Activated CD4-positive, alpha-beta T cell treated with anti-CD3 and anti-CD28 coated beads, Interleukin-2, amount 10 ng/mL, durations not matched to agents 7 days and 5 days (primary cell): ENCODE results near the gene C2orf92. TPM values are rescaled to one million over a fixed set of nuclear protein-coding genes. Genes with fewer than 3 reads are reported as not detected.
A peak's percentile ranks its signal among the peaks of the same experiment; 100 is the strongest.
"Not testable (repeated sequence)": the region's sequence is repeated elsewhere in the genome, so short reads cannot be mapped to it uniquely, and the experiment has no call there.

Experiments
- CTCF ChIA-PET: fragments of 350-600 bp; sonication (Branson Sonifier 250); formaldehyde crosslinking; loops from one replicate; lab custom pipeline; 2021; ENCODE audit warnings: antibody characterized with exemption; lab: Charles Lee
- POLR2A ChIA-PET: fragments of 350-600 bp; sonication (Branson Sonifier 250); formaldehyde crosslinking; loops from one replicate; lab custom pipeline; 2021; ENCODE audit warnings: antibody characterized with exemption; lab: Charles Lee
- DNase-seq: peaks from one replicate; pipeline ENCODE4 v3.0.0-alpha.2; 2020
- H3K27ac Mint-ChIP-seq: one replicate; pipeline ENCODE4 v1.8.0; 2021; ENCODE audit warnings: mild to moderate bottlenecking, moderate library complexity, mixed read lengths
- H3K27me3 Mint-ChIP-seq: one replicate; pipeline ENCODE4 v1.8.0; 2021; ENCODE audit warnings: mixed read lengths
- H3K36me3 Mint-ChIP-seq: one replicate; pipeline ENCODE4 v1.8.0; 2021; ENCODE audit warnings: low read depth, mixed read lengths
- H3K4me1 Mint-ChIP-seq: one replicate; pipeline ENCODE4 v1.8.0; 2021; ENCODE audit warnings: mixed read lengths
- H3K4me3 Mint-ChIP-seq: one replicate; pipeline ENCODE4 v1.8.0; 2021; ENCODE audit warnings: mild to moderate bottlenecking, moderate library complexity, mixed read lengths
- H3K9me3 Mint-ChIP-seq: one replicate; pipeline ENCODE4 v1.8.0; 2021; ENCODE audit warnings: mixed read lengths
- total RNA-seq, 2 experiments: library from RNA; stranded (reverse); gene quantifications; one replicate each; pipeline ENCODE4 v1.2.3, GENCODE V29; 2021

Gene C2orf92
- total RNA-seq, 2 experiments from 2014 or later = 7.2 to 7.4 TPM

GRCh38 chr2:97662386-97662894, 7.1 kb upstream of the C2orf92 start:
- peak overlapping the region; percentile 95 for H3K4me3 Mint-ChIP-seq
- no peaks in the 10 kb centered on the region for H3K9me3 Mint-ChIP-seq
- CTCF ChIA-PET = interaction anchor here (0.6 to 7.6 kb wide), 11 partner anchors 8 to 719 kb away, joined by 3 to 75 read pairs (median 6); partner anchors contain the start of genes COX5B and ZAP70
- H3K27ac Mint-ChIP-seq = peak overlapping the region; percentile 96
- POLR2A ChIA-PET = interaction anchor here (0.6 to 2.2 kb wide), 5 partner anchors 14 to 1169 kb away, joined by 3 to 9 read pairs (median 5); partner anchors contain the start of gene COX5B
- H3K4me1 Mint-ChIP-seq = peaks cover 29% of the 10 kb centered on the region
- peaks cover 25% of the 10 kb centered on the region for H3K36me3 Mint-ChIP-seq
- H3K27me3 Mint-ChIP-seq = no peaks in the 10 kb centered on the region
- DNase-seq = no peak

GRCh38 chr2:97662895-97663625, 6.5 kb upstream of the C2orf92 start:
- POLR2A ChIA-PET = interaction anchor here (0.6 to 2.2 kb wide), 6 partner anchors 13 to 1170 kb away, joined by 3 to 9 read pairs (median 5); partner anchors contain the start of gene COX5B
- H3K27ac Mint-ChIP-seq = peak overlapping the region; percentile 96
- DNase-seq = peak; percentile 74
- H3K4me3 Mint-ChIP-seq = peak overlapping the region; percentile 95
- peaks cover 29% of the 10 kb centered on the region for H3K4me1 Mint-ChIP-seq
- no peaks in the 10 kb centered on the region for H3K27me3 Mint-ChIP-seq
- H3K36me3 Mint-ChIP-seq = peaks cover 20% of the 10 kb centered on the region
- no peaks in the 10 kb centered on the region for H3K9me3 Mint-ChIP-seq
- CTCF ChIA-PET = interaction anchor here (0.6 to 7.6 kb wide), 12 partner anchors 9 to 718 kb away, joined by 3 to 75 read pairs (median 6); partner anchors contain the start of genes COX5B and ZAP70

- H3K4me1 Mint-ChIP-seq = peaks cover 29% of the 10 kb centered on the region
- POLR2A ChIA-PET = interaction anchor here (1.3 to 2.2 kb wide), 4 partner anchors 13 to 73 kb away, joined by 4 to 9 read pairs (median 7); partner anchors contain the start of gene COX5B
- no peak for DNase-seq
- peak overlapping the region; percentile 95 for H3K4me3 Mint-ChIP-seq
- H3K27me3 Mint-ChIP-seq = no peaks in the 10 kb centered on the region
- H3K36me3 Mint-ChIP-seq = peaks cover 14% of the 10 kb centered on the region
- CTCF ChIA-PET = interaction anchor here (1.3 to 7.6 kb wide), 10 partner anchors 10 to 800 kb away, joined by 3 to 75 read pairs (median 6); partner anchors contain the start of gene COX5B
- peak overlapping the region; percentile 96 for H3K27ac Mint-ChIP-seq
- no peaks in the 10 kb centered on the region for H3K9me3 Mint-ChIP-seq
Measured at GRCh38 chr2:97663626-97663961, 5.9 kb upstream of the C2orf92 start.

GRCh38 chr2:97663962-97664635, 5.4 kb upstream of the C2orf92 start, which contains the start of gene ACTR1B:
TSS of gene ACTR1B (minus strand) at chr2:97664044. CDS start at chr2:97663890, 154 bp downstream.
- peak; percentile 97 for DNase-seq
- H3K4me1 Mint-ChIP-seq = peaks cover 29% of the 10 kb centered on the region
- peak within 1 kb of the TSS; percentile 96 for H3K27ac Mint-ChIP-seq
- CTCF ChIA-PET = interaction anchor here (0.8 to 7.6 kb wide), 11 partner anchors 9 to 799 kb away, joined by 3 to 75 read pairs (median 6); partner anchors contain the start of gene COX5B
- peaks cover 12% of the 10 kb centered on the region for H3K36me3 Mint-ChIP-seq
- H3K4me3 Mint-ChIP-seq = peak within 1 kb of the TSS; percentile 95
- H3K27me3 Mint-ChIP-seq = no peaks in the 10 kb centered on the region
- POLR2A ChIA-PET = interaction anchor here (1.3 to 2.2 kb wide), 4 partner anchors 12 to 73 kb away, joined by 4 to 9 read pairs (median 7); partner anchors contain the start of gene COX5B
- H3K9me3 Mint-ChIP-seq = no peaks in the 10 kb centered on the region

- POLR2A ChIA-PET = interaction anchor here (1.3 to 2.2 kb wide), 3 partner anchors 12 to 74 kb away, joined by 4 to 9 read pairs (median 5); partner anchors contain the start of gene COX5B
- Mint-ChIP-seq H3K4me1 (peaks cover 29% of the 10 kb centered on the region), H3K27me3 (no peaks in the 10 kb centered on the region), H3K27ac (peak overlapping the region; percentile 96), H3K4me3 (peak overlapping the region; percentile 86), H3K36me3 (peaks cover 12% of the 10 kb centered on the region), H3K9me3 (no peaks in the 10 kb centered on the region)
- peak; percentile 13 for DNase-seq
- CTCF ChIA-PET = interaction anchor here (0.8 to 7.6 kb wide), 11 partner anchors 9 to 799 kb away, joined by 3 to 75 read pairs (median 6); partner anchors contain the start of gene COX5B
Measured at GRCh38 chr2:97664636-97664970, 4.9 kb upstream of the C2orf92 start.

- Mint-ChIP-seq H3K27me3 (no peaks in the 10 kb centered on the region), H3K4me1 (peaks cover 12% of the 10 kb centered on the region), H3K36me3 (no peaks in the 10 kb centered on the region), H3K4me3 (no peak overlapping the region), H3K9me3 (no peaks in the 10 kb centered on the region), H3K27ac (no peak overlapping the region)
- no peak for DNase-seq
- ChIA-PET POLR2A (no interaction called here), CTCF (interaction anchor here (0.7 to 1.3 kb wide), 3 partner anchors 19 to 43 kb away, joined by 3 to 4 read pairs (median 3); partner anchors contain the start of gene ZAP70)
Measured at GRCh38 chr2:97670471-97670870, 958 bp downstream of the C2orf92 start.

GRCh38 chr2:97671526-97671925, 2.0 kb downstream of the C2orf92 start:
- Mint-ChIP-seq H3K36me3 (no peaks in the 10 kb centered on the region), H3K4me3 (no peak overlapping the region), H3K27me3 (no peaks in the 10 kb centered on the region), H3K9me3 (no peaks in the 10 kb centered on the region), H3K4me1 (peaks cover 13% of the 10 kb centered on the region), H3K27ac (peak overlapping the region; percentile 31)
- ChIA-PET CTCF (no interaction called here), POLR2A (no interaction called here)
- DNase-seq = no peak

GRCh38 chr2:97672606-97673140, 3.2 kb downstream of the C2orf92 start:
- peaks cover 16% of the 10 kb centered on the region for H3K4me1 Mint-ChIP-seq
- H3K27ac Mint-ChIP-seq, DNase-seq, H3K4me3 Mint-ChIP-seq, H3K9me3 Mint-ChIP-seq, H3K36me3 Mint-ChIP-seq, POLR2A ChIA-PET, H3K27me3 Mint-ChIP-seq: not testable (repeated sequence)
- CTCF ChIA-PET = interaction anchor here (1.2 to 1.6 kb wide), 5 partner anchors 8 to 68 kb away, joined by 4 to 8 read pairs (median 6); partner anchors contain the start of gene ACTR1B

GRCh38 chr2:97673182-97673914, 3.8 kb downstream of the C2orf92 start:
- no peaks in the 10 kb centered on the region for H3K36me3 Mint-ChIP-seq
- H3K27me3 Mint-ChIP-seq = no peaks in the 10 kb centered on the region
- ChIA-PET CTCF (interaction anchor here (1.2 to 1.6 kb wide), 5 partner anchors 9 to 67 kb away, joined by 4 to 8 read pairs (median 6); partner anchors contain the start of gene ACTR1B), POLR2A (no interaction called here)
- no peak overlapping the region for H3K4me3 Mint-ChIP-seq
- H3K4me1 Mint-ChIP-seq = peaks cover 17% of the 10 kb centered on the region
- no peak for DNase-seq
- H3K9me3 Mint-ChIP-seq = no peaks in the 10 kb centered on the region
- no peak overlapping the region for H3K27ac Mint-ChIP-seq

- Mint-ChIP-seq H3K36me3 (no peaks in the 10 kb centered on the region), H3K9me3 (no peaks in the 10 kb centered on the region), H3K4me1 (peaks cover 18% of the 10 kb centered on the region), H3K27ac (no peak overlapping the region), H3K27me3 (no peaks in the 10 kb centered on the region), H3K4me3 (no peak overlapping the region)
- CTCF ChIA-PET = interaction anchor here (1.4 to 1.6 kb wide), 3 partner anchors 10 to 23 kb away, joined by 6 to 8 read pairs (median 7); partner anchors contain the start of gene ACTR1B
- DNase-seq = no peak
- POLR2A ChIA-PET = no interaction called here
Measured at GRCh38 chr2:97673915-97674283, 4.4 kb downstream of the C2orf92 start.

GRCh38 chr2:97675430-97676113, 6.1 kb downstream of the C2orf92 start:
- no peak for DNase-seq
- POLR2A ChIA-PET = interaction anchor here (2.0 kb wide), 1 partner anchor 12 kb away, joined by 5 read pairs; the partner anchor contains the start of gene ACTR1B
- H3K4me1 Mint-ChIP-seq = peaks cover 18% of the 10 kb centered on the region
- CTCF ChIA-PET = interaction anchor here (0.8 to 2.8 kb wide), 3 partner anchors 10 to 34 kb away, joined by 3 to 14 read pairs (median 7); partner anchors contain the start of gene ACTR1B
- no peaks in the 10 kb centered on the region for H3K9me3 Mint-ChIP-seq
- no peak overlapping the region for H3K27ac Mint-ChIP-seq
- no peaks in the 10 kb centered on the region for H3K36me3 Mint-ChIP-seq
- no peaks in the 10 kb centered on the region for H3K27me3 Mint-ChIP-seq
- H3K4me3 Mint-ChIP-seq = no peak overlapping the region
